Small intestine (tissue), 7 donors: ENCODE data around the gene MYOG. TPM values are rescaled to one million over a fixed set of nuclear protein-coding genes. Genes with fewer than 3 reads are reported as not detected.

Source experiments
- DNase-seq, 2 donors: peaks; one replicate each; pipeline versions ENCODE4 v3.0.0 to v3.0.0-alpha.2; 2013
- FAIRE-seq: peaks from 2 replicates; lab custom pipeline; 2012; peaks lifted over from hg19 to GRCh38; lab: Jason Lieb, UNC
- H3K27ac ChIP-seq, 3 donors: one replicate each; pipeline ENCODE4 v1.5.1; 2013; ENCODE audit warnings: low read length in 2 of 3, mild to moderate bottlenecking in 2 of 3, control low read depth in 1 of 3, inconsistent platforms in 1 of 3, low read depth in 1 of 3, moderate library complexity in 1 of 3
- H3K27me3 ChIP-seq, 3 donors: one replicate each; pipeline ENCODE4 v1.6.1; 2013; ENCODE audit warnings: low read length in 3 of 3, inconsistent platforms in 1 of 3; ENCODE audit not compliant: control insufficient read depth in 3 of 3, insufficient read depth in 3 of 3
- H3K36me3 ChIP-seq, 3 donors: one replicate each; pipeline ENCODE4 v1.6.1; 2013; ENCODE audit warnings: low read length in 3 of 3, inconsistent platforms in 1 of 3, low read depth in 1 of 3, mild to moderate bottlenecking in 1 of 3, moderate library complexity in 1 of 3; ENCODE audit not compliant: control insufficient read depth in 3 of 3, insufficient read depth in 2 of 3
- H3K4me1 ChIP-seq, 3 donors: one replicate each; pipeline ENCODE4 v1.6.1; 2013; ENCODE audit warnings: low read length in 2 of 3, inconsistent platforms in 1 of 3, low read depth in 1 of 3, mild to moderate bottlenecking in 1 of 3, moderate library complexity in 1 of 3; ENCODE audit not compliant: control insufficient read depth in 3 of 3, insufficient read depth in 2 of 3
- H3K4me3 ChIP-seq, 3 donors: one replicate each; pipeline ENCODE4 v1.5.1; 2013; ENCODE audit warnings: low read length in 3 of 3, control low read depth in 1 of 3, inconsistent platforms in 1 of 3, low read depth in 1 of 3, mild to moderate bottlenecking in 1 of 3, moderate library complexity in 1 of 3
- H3K9me3 ChIP-seq, 2 donors: one replicate each; pipeline ENCODE4 v1.6.1; 2013; ENCODE audit warnings: low read depth in 1 of 2, low read length in 1 of 2; ENCODE audit not compliant: control insufficient read depth in 2 of 2, insufficient read depth in 1 of 2
- WGBS, 3 donors: extraction: QIAGEN DNeasy Blood & Tissue Kit; methylation state at CpG; one replicate each; pipeline ENCODE4 v1.1.7; 2013; 5-methylcytosine and 5-hydroxymethylcytosine counted together
- polyA plus RNA-seq, 4 donors: library from polyadenylated mRNA; stranded (reverse) in 3 of 4; unstranded in 1 of 4; fragments of 200-250 nt in 3 of 4; fragments of 120-200 nt in 1 of 4; gene quantifications; one replicate each; pipeline versions ENCODE4 v1.2.1 to v1.2.3, GENCODE V29; 2013
- donor health status: healthy with polysubstance abuse.
- donor health status: control.
- donor health status: control.
- donor health status: Bipolar disorder and iron deficiency.
- donor health status: healthy.

Gene MYOG
- polyA plus RNA-seq, 4 donors = 1.5 TPM; not detected in 3

GRCh38 chr1:203127666-203128430 lies 42.0 kb upstream of the MYOG start, which contains the start of gene ADORA1:
ADORA1 (plus strand) TSS chr1:203127726; CDS start chr1:203128842, 1,116 bp downstream.
- FAIRE-seq (no peak), DNase-seq (peak; percentile 24 to 61)
- H3K9me3 ChIP-seq = no peaks in the 10 kb centered on the region
- H3K36me3 ChIP-seq = no peaks in the 10 kb centered on the region
- H3K27ac ChIP-seq = peak within 1 kb of the TSS in 1 of 3 donors; percentile 17
- H3K4me3 ChIP-seq = no peak within 1 kb of the TSS
- H3K4me1 ChIP-seq = peaks cover 0 to 10% (median 0%) of the 10 kb centered on the region in 3 donors
- H3K27me3 ChIP-seq = peaks cover 0 to 52% (median 3%) of the 10 kb centered on the region in 3 donors
- 2 to 3% (median 2%) methylated on average over 40 to 51 of the region's 51 CpGs for WGBS, 3 donors

- H3K4me3 ChIP-seq = no peak overlapping the region
- 14 to 21% (median 19%) methylated on average over 11 to 12 of the region's 12 CpGs for WGBS, 3 donors
- H3K9me3 ChIP-seq = no peaks in the 10 kb centered on the region
- DNase-seq (no peak), FAIRE-seq (no peak)
- H3K27me3 ChIP-seq = peaks cover 0 to 56% (median 3%) of the 10 kb centered on the region in 3 donors
- peaks cover 0 to 10% (median 0%) of the 10 kb centered on the region in 3 donors for H3K4me1 ChIP-seq
- no peaks in the 10 kb centered on the region for H3K36me3 ChIP-seq
- H3K27ac ChIP-seq = peak overlapping the region in 1 of 3 donors; percentile 17
Observed at GRCh38 chr1:203126866-203127665, 41.3 kb upstream of the MYOG start.

GRCh38 chr1:203126151-203126865 lies 40.5 kb upstream of the MYOG start:
- H3K27ac ChIP-seq = no peak overlapping the region
- H3K9me3 ChIP-seq = no peaks in the 10 kb centered on the region
- no peak for FAIRE-seq
- H3K4me1 ChIP-seq = peaks cover 0 to 10% (median 0%) of the 10 kb centered on the region in 3 donors
- peaks cover 0 to 56% (median 3%) of the 10 kb centered on the region in 3 donors for H3K27me3 ChIP-seq
- H3K36me3 ChIP-seq = no peaks in the 10 kb centered on the region
- no peak overlapping the region for H3K4me3 ChIP-seq
- WGBS, 3 donors = 27 to 33% (median 29%) methylated on average over 8 of the region's 8 CpGs
- peak in 1 of 2 donors; percentile 24 for DNase-seq

GRCh38 chr1:203124546-203125317 lies 38.9 kb upstream of the MYOG start:
- H3K4me3 ChIP-seq = no peak overlapping the region
- no peaks in the 10 kb centered on the region for H3K9me3 ChIP-seq
- peaks cover 0 to 10% (median 0%) of the 10 kb centered on the region in 3 donors for H3K4me1 ChIP-seq
- DNase-seq = no peak
- H3K27ac ChIP-seq = no peak overlapping the region
- no peaks in the 10 kb centered on the region for H3K36me3 ChIP-seq
- peaks cover 0 to 64% (median 3%) of the 10 kb centered on the region in 3 donors for H3K27me3 ChIP-seq
- WGBS, 3 donors = 37 to 62% (median 41%) methylated on average over 5 of the region's 5 CpGs
- FAIRE-seq = no peak

GRCh38 chr1:203124011-203124410 lies 38.2 kb upstream of the MYOG start:
- Histone ChIP-seq H3K4me3 (no peak overlapping the region), H3K36me3 (no peaks in the 10 kb centered on the region), H3K27me3 (peaks cover 0 to 67% (median 2%) of the 10 kb centered on the region in 3 donors), H3K4me1 (peaks cover 0 to 10% (median 0%) of the 10 kb centered on the region in 3 donors), H3K27ac (no peak overlapping the region), H3K9me3 (no peaks in the 10 kb centered on the region)
- FAIRE-seq (no peak), DNase-seq (no peak)
- WGBS, 3 donors = 24 to 61% (median 37%) methylated on average over 5 of the region's 5 CpGs

GRCh38 chr1:203122159-203122558 lies 36.3 kb upstream of the MYOG start:
- Histone ChIP-seq H3K9me3 (no peaks in the 10 kb centered on the region), H3K36me3 (no peaks in the 10 kb centered on the region), H3K27ac (no peak overlapping the region), H3K4me1 (no peaks in the 10 kb centered on the region), H3K4me3 (no peak overlapping the region), H3K27me3 (peaks cover 0 to 69% (median 5%) of the 10 kb centered on the region in 3 donors)
- WGBS, 3 donors = 86 to 89% (median 89%) methylated on average over 2 of the region's 2 CpGs
- FAIRE-seq = no peak
- DNase-seq = no peak

GRCh38 chr1:203121186-203122015 lies 35.6 kb upstream of the MYOG start:
- H3K4me3 ChIP-seq = no peak overlapping the region
- no peaks in the 10 kb centered on the region for H3K36me3 ChIP-seq
- no peaks in the 10 kb centered on the region for H3K4me1 ChIP-seq
- 48 to 59% (median 53%) methylated on average over 11 of the region's 11 CpGs for WGBS, 3 donors
- peaks cover 0 to 67% (median 5%) of the 10 kb centered on the region in 3 donors for H3K27me3 ChIP-seq
- H3K27ac ChIP-seq = no peak overlapping the region
- H3K9me3 ChIP-seq = no peaks in the 10 kb centered on the region
- DNase-seq = no peak
- FAIRE-seq = no peak
